Upper lobe of right lung (tissue), 1 donor: ENCODE data around the gene CPEB4. TPM values are rescaled to one million over a fixed set of nuclear protein-coding genes. Genes with fewer than 3 reads are reported as not detected.

ENCODE experiments used
- ATAC-seq: fragments of 200-7000 bp; cut with Tn5 transposase; one replicate; pipeline ENCODE4 v1.9.1; 2020; ENCODE audit warnings: mild to moderate bottlenecking, moderate library complexity
- DNase-seq: peaks from one replicate; pipeline ENCODE4 v3.0.0-alpha.2; 2020
- H3K27ac ChIP-seq: fragments of 200-600 bp; one replicate; pipeline ENCODE4 v1.8.0; 2022
- H3K27me3 ChIP-seq: fragments of 200-600 bp; one replicate; pipeline ENCODE4 v1.8.0; 2022; ENCODE audit warnings: mild to moderate bottlenecking
- H3K36me3 ChIP-seq: fragments of 200-600 bp; one replicate; pipeline ENCODE4 v1.8.0; 2022
- H3K4me1 ChIP-seq: fragments of 200-600 bp; one replicate; pipeline ENCODE4 v1.8.0; 2022
- H3K4me3 ChIP-seq: fragments of 200-600 bp; one replicate; pipeline ENCODE4 v1.8.0; 2022; ENCODE audit warnings: mild to moderate bottlenecking
- H3K9me3 ChIP-seq: fragments of 200-600 bp; one replicate; pipeline ENCODE4 v1.8.0; 2022
- intact Hi-C: fragments of 100-400 bp; cut with DNase I; formaldehyde crosslinking; loops from one replicate; pipeline ENCODE4 v1.11.0; 2022
- total RNA-seq: library from RNA; stranded (reverse); fragmentation: NEBNext Ultra II Directional; extraction: Animal tissue kit (Norgen Biotek cat#: 25700); gene quantifications from one replicate; pipeline ENCODE4 v1.2.1, GENCODE V29; 2021
- TF ChIP-seq, protein P1 (sequence below): fragments of 200-600 bp; IDR thresholded peaks from one replicate; pipeline ENCODE4 v1.8.0; 2022; ENCODE audit warnings: antibody characterized with exemption
- donor health status: DM: no; HTN: yes; CAD: no; lungs with severe emphysema.

The CPEB4 gene
- total RNA-seq, 1 donor from 2014 or later = 62.4 TPM

DNA sequence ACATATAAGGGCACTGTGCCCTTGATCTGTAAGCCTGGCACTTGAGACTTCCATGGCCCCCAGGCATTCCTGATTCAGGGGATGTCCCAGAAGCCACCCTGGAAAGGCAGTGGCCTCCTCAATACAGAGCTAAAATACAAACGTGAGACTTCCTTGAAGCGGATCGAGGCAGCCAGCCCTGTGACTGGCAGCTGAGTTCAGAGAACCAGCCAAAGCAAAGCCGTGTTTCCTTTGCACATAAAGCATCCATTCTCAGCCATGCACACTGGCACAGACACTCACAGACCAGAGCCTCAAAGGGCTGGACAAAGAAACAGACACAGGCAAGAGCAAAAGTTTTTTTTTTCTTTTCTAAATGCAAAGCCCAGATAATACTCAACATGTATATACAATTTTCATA is 18.8 kb upstream of the CPEB4 start:
- H3K27ac ChIP-seq = no peak overlapping the region
- intact Hi-C loops = no loop called here
- DNase-seq = no peak
- H3K9me3 ChIP-seq = no peaks in the 10 kb centered on the region
- ATAC-seq = no peak
- H3K4me1 ChIP-seq = peaks cover 16% of the 10 kb centered on the region
- H3K36me3 ChIP-seq = no peaks in the 10 kb centered on the region
- H3K4me3 ChIP-seq = no peak overlapping the region
- no peaks in the 10 kb centered on the region for H3K27me3 ChIP-seq
- TF ChIP-seq, protein P1, sequence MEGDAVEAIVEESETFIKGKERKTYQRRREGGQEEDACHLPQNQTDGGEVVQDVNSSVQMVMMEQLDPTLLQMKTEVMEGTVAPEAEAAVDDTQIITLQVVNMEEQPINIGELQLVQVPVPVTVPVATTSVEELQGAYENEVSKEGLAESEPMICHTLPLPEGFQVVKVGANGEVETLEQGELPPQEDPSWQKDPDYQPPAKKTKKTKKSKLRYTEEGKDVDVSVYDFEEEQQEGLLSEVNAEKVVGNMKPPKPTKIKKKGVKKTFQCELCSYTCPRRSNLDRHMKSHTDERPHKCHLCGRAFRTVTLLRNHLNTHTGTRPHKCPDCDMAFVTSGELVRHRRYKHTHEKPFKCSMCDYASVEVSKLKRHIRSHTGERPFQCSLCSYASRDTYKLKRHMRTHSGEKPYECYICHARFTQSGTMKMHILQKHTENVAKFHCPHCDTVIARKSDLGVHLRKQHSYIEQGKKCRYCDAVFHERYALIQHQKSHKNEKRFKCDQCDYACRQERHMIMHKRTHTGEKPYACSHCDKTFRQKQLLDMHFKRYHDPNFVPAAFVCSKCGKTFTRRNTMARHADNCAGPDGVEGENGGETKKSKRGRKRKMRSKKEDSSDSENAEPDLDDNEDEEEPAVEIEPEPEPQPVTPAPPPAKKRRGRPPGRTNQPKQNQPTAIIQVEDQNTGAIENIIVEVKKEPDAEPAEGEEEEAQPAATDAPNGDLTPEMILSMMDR = no peak

DNA sequence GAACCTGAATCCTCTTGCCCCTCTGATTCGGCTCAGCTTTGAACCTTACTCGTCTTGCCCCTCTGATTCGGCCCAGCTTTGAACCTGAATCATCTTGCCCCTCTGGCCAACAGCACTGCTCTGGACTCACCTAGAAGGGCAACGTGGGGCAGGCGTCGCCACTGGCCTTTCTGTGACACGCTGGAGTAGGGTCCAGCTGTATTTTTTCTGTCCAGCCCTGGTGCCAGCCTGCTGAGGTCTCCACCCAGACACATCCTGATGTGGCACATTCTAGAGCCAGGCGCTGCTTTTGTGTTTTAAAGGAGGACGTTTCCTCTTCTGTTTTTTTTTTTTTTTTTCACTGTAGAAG is 15.2 kb upstream of the CPEB4 start:
- Histone ChIP-seq H3K36me3 (no peaks in the 10 kb centered on the region), H3K9me3 (no peaks in the 10 kb centered on the region), H3K27me3 (no peaks in the 10 kb centered on the region), H3K4me1 (peaks cover 4% of the 10 kb centered on the region), H3K4me3 (no peak overlapping the region), H3K27ac (peak overlapping the region; percentile 61)
- ATAC-seq = peak; percentile 52
- TF ChIP-seq, protein P1 = no peak
- intact Hi-C loops = no loop called here
- no peak for DNase-seq

DNA sequence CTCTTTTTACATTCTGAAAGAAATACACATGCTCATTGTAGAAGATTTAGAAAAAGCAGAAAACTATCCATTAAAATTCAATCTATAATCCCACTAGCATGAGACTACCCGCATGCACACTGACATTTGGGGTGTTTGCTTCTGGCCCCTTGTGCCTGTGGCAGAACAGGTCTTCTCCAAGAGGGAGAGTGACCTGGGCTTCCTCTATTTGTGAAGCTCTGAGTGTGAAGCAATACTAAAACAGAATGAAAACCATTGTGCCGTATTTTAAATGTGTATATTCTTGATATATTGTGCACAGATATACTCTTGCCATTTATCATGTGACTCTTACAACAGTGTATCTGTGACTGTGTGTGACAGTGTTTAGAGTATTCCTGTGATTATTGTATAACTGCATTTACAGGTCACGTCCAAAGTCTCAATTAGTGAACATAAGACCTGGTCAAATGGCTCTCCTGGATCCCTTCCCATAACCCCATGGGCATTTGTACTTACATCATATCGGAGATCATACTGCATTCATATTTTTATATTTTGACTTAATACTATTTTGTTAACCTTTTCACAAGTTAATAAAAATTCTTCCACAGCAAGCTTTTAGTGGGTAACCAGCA is 14.7 kb upstream of the CPEB4 start:
- Histone ChIP-seq H3K27me3 (no peaks in the 10 kb centered on the region), H3K36me3 (no peaks in the 10 kb centered on the region), H3K4me3 (no peak overlapping the region), H3K9me3 (no peaks in the 10 kb centered on the region), H3K27ac (peak overlapping the region; percentile 61), H3K4me1 (no peaks in the 10 kb centered on the region)
- TF ChIP-seq, protein P1 = no peak
- DNase-seq (no peak), ATAC-seq (peak; percentile 59)
- intact Hi-C loops = no loop called here

DNA sequence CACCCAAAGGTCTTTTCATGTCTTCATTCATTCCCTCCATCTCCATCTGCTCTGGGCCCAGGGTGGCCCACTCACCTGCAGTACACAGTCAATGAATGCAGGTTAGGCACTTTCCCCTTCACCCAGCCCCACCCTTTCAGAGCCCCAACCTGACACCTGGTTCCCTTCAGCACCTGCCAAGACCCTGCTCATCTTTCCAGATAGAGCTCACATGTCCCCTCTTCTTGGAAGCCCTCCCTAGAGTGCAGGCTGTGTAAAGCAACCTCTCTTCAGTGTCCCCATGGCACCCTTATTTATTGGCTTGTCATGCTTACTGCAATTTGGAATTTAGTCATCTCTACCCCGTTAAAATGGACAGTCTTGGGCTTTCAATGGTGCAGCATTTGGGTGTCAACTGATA is 13.0 kb upstream of the CPEB4 start:
- Histone ChIP-seq H3K4me3 (no peak overlapping the region), H3K27ac (no peak overlapping the region), H3K9me3 (no peaks in the 10 kb centered on the region), H3K27me3 (no peaks in the 10 kb centered on the region), H3K36me3 (no peaks in the 10 kb centered on the region), H3K4me1 (peaks cover 6% of the 10 kb centered on the region)
- ATAC-seq = no peak
- TF ChIP-seq, protein P1 = no peak
- DNase-seq = no peak
- intact Hi-C loops = no loop called here

DNA sequence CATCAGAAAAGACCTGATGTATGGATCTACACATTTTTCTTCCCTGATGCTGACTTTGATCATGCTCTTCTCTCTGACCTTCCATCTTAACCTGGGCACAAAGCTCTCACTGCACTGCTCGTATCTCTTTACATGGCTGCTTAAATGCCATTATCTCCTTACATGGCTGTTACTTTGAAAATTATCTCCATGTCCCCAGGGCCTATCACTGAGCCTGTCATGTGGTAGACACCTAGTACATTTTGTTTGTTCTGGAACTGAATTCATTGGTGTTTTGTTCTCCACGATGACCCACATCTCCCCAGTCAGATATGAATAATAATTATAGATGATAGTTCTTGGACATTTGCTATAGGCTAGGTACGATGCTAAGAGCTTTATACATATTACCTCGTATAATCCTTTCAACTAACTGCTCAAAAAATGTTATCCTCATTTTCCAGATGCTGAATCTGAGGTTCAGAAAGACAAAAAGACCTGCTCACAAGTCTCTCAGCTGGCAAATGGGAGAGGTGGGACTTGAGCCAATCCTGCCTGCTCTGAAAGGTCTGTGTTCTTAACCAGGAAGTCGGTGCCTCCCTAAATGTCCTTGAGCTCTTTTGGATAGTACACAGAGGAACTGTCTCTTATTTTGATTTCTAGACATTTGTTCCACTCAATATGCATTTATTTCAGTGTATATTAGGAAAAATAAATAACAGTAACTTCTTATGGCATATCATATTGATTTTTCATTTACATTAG is 9.8 kb upstream of the CPEB4 start:
- intact Hi-C loops = no loop called here
- Histone ChIP-seq H3K9me3 (no peaks in the 10 kb centered on the region), H3K27ac (peak overlapping the region; percentile 19), H3K36me3 (no peaks in the 10 kb centered on the region), H3K4me1 (peaks cover 6% of the 10 kb centered on the region), H3K4me3 (no peak overlapping the region), H3K27me3 (no peaks in the 10 kb centered on the region)
- ATAC-seq = peak; percentile 60
- TF ChIP-seq, protein P1 = no peak
- DNase-seq = no peak
